Stomach (tissue), 9 donors: ENCODE measurements around the gene CLDN2. TPM values are rescaled to one million over a fixed set of nuclear protein-coding genes. Genes with fewer than 3 reads are reported as not detected.

ENCODE experiments used
- DNase-seq, 2 donors: peaks; one replicate each; pipeline versions ENCODE4 v3.0.0 to v3.0.0-alpha.2; 2013 to 2019
- H3K27ac ChIP-seq, 5 donors: fragments of 200-600 bp in 4 of 5; sonication (generic) in 4 of 5; one replicate each; pipeline ENCODE4 v1.5.1; 2013 to 2019; ENCODE audit warnings: mild to moderate bottlenecking in 1 of 5, moderate library complexity in 1 of 5
- H3K27me3 ChIP-seq, 3 donors: fragments of 200-600 bp; sonication (generic); one replicate each; pipeline ENCODE4 v1.5.1; 2017 to 2019; ENCODE audit warnings: mixed run types in 1 of 3
- H3K36me3 ChIP-seq, 4 donors: fragments of 200-600 bp; sonication (generic); 1 replicate in 3 of 4; 2 replicates in 1 of 4; pipeline ENCODE4 v1.5.1; 2016 to 2019
- H3K4me1 ChIP-seq, 4 donors: fragments of 200-600 bp; sonication (generic); one replicate each; pipeline ENCODE4 v1.5.1; 2016 to 2019
- H3K4me3 ChIP-seq, 4 donors: fragments of 200-600 bp; sonication (generic) in 3 of 4; one replicate each; pipeline ENCODE4 v1.5.1; 2016 to 2019; ENCODE audit warnings: mild to moderate bottlenecking in 1 of 4
- H3K9me3 ChIP-seq, 4 donors: fragments of 200-600 bp; sonication (generic); one replicate each; pipeline ENCODE4 v1.5.1; 2016 to 2019
- CTCF ChIP-seq, 7 experiments: fragments of 450-650 bp in 4 of 7; fragments of 200-600 bp in 3 of 7; sonication (generic) in 3 of 7; IDR thresholded peaks; one replicate each; pipeline ENCODE4 v1.5.1; 2016 to 2019; ENCODE audit warnings: antibody characterized with exemption in 7 of 7, control low read depth in 2 of 7, mild to moderate bottlenecking in 1 of 7
- EP300 ChIP-seq: sonication (generic); formaldehyde crosslinking; IDR thresholded peaks from one replicate; pipeline ENCODE4 v1.6.1; 2017; ENCODE audit warnings: antibody characterized with exemption
- POLR2A ChIP-seq, 4 donors: fragments of 450-650 bp; IDR thresholded peaks; one replicate each; pipeline ENCODE4 v1.6.1; 2016; ENCODE audit warnings: antibody characterized with exemption in 4 of 4, control low read depth in 2 of 4, mild to moderate bottlenecking in 1 of 4, moderate library complexity in 1 of 4
- POLR2AphosphoS5 ChIP-seq, 3 donors: sonication (generic); formaldehyde crosslinking; IDR thresholded peaks; one replicate each; pipeline ENCODE4 v1.6.1; 2016; ENCODE audit warnings: antibody characterized with exemption in 3 of 3
- WGBS, 5 donors: extraction: QIAGEN DNeasy Blood & Tissue Kit in 3 of 5; methylation state at CpG; one replicate each; pipeline versions ENCODE4 v1.1.5 to v1.1.7; 2013 to 2018; 5-methylcytosine and 5-hydroxymethylcytosine counted together
- intact Hi-C: fragments of 100-400 bp; cut with DNase I; formaldehyde crosslinking; loops from one replicate; pipeline ENCODE4 v1.15.1; 2023; ENCODE audit warnings: low total_unique reads
- polyA plus RNA-seq, 3 donors: library from polyadenylated mRNA; stranded (reverse); fragments of 200-250 nt; gene quantifications; one replicate each; pipeline ENCODE4 v1.2.3, GENCODE V29; 2013
- total RNA-seq, 5 donors: library from RNA; depleted of rRNA; stranded (reverse); fragments of >200 nt; gene quantifications; one replicate each; pipeline versions ENCODE4 v1.1.0 to v1.2.3, GENCODE V29; 2014 to 2016
- donor health status: healthy with polysubstance abuse.
- donor health status: Bipolar disorder and iron deficiency.
- donor health status: healthy.

CLDN2 gene
- total and polyA plus RNA-seq, 8 donors: 0.31 to 3.5 (median 2.4) TPM; not detected in 4

- intact Hi-C loops: no loop called here
- Histone ChIP-seq H3K4me3 (no peak overlapping the region), H3K4me1 (peaks cover 0 to 4% (median 0%) of the 10 kb centered on the region in 4 donors), H3K9me3 (no peaks in the 10 kb centered on the region), H3K36me3 (peaks cover 0 to 18% (median 14%) of the 10 kb centered on the region in 4 donors), H3K27ac (no peak overlapping the region), H3K27me3 (no peaks in the 10 kb centered on the region)
- TF ChIP-seq CTCF (IDR thresholded peaks at IDR 0.05) (no peak), EP300 (no peak), POLR2AphosphoS5 (IDR thresholded peaks at IDR 0.05) (no peak), POLR2A (IDR thresholded peaks at IDR 0.05) (no peak)
- 70 to 98% (median 84%) methylated on average over 3 of the region's 3 CpGs for WGBS, 5 donors
- DNase-seq: no peak
These were observed 31.9 kb downstream of the CLDN2 start for GRCh38 chrX:106952089-106952488.

- H3K27ac ChIP-seq: no peak overlapping the region
- intact Hi-C loops: no loop called here
- 48 to 92% (median 57%) methylated on average over 2 of the region's 2 CpGs for WGBS, 5 donors
These were observed 32.3 kb downstream of the CLDN2 start for GRCh38 chrX:106952538-106952937.

GRCh38 chrX:106952988-106953387 is 32.8 kb downstream of the CLDN2 start:
- no peaks in the 10 kb centered on the region for H3K9me3 ChIP-seq
- no peak for DNase-seq
- no peak overlapping the region for H3K27ac ChIP-seq
- intact Hi-C loops: no loop called here
- TF ChIP-seq CTCF (IDR thresholded peaks at IDR 0.05) (peak in 3 of 7 experiments; percentile 11 to 24 (median 13)), EP300 (no peak), POLR2A (IDR thresholded peaks at IDR 0.05) (no peak)
- no peaks in the 10 kb centered on the region for H3K27me3 ChIP-seq
- H3K36me3 ChIP-seq: peaks cover 0 to 22% (median 16%) of the 10 kb centered on the region in 4 donors
- 8 to 44% (median 28%) methylated on average over 1 of the region's 1 CpG for WGBS, 5 donors
- H3K4me3 ChIP-seq: no peak overlapping the region
- H3K4me1 ChIP-seq: peaks cover 0 to 4% (median 0%) of the 10 kb centered on the region in 4 donors

More at GRCh38 chrX:106952538-106952937, 32.3 kb downstream of the CLDN2 start:
- TF ChIP-seq EP300 (no peak), CTCF (IDR thresholded peaks at IDR 0.05) (no peak), POLR2AphosphoS5 (IDR thresholded peaks at IDR 0.05) (no peak), POLR2A (IDR thresholded peaks at IDR 0.05) (no peak)
- Histone ChIP-seq H3K27me3 (no peaks in the 10 kb centered on the region), H3K4me1 (peaks cover 0 to 4% (median 0%) of the 10 kb centered on the region in 4 donors), H3K36me3 (peaks cover 0 to 18% (median 14%) of the 10 kb centered on the region in 4 donors), H3K4me3 (no peak overlapping the region), H3K9me3 (no peaks in the 10 kb centered on the region)
- no peak for DNase-seq

GRCh38 chrX:106954041-106954440 is 33.8 kb downstream of the CLDN2 start:
- intact Hi-C loops: no loop called here

GRCh38 chrX:106955004-106955772 is 35.0 kb downstream of the CLDN2 start:
- WGBS, 5 donors: 19 to 64% (median 55%) methylated on average over 1 of the region's 1 CpG
- Histone ChIP-seq H3K27me3 (peaks cover 0 to 4% (median 0%) of the 10 kb centered on the region in 3 donors), H3K9me3 (no peaks in the 10 kb centered on the region), H3K36me3 (peaks cover 0 to 25% (median 18%) of the 10 kb centered on the region in 4 donors), H3K27ac (no peak overlapping the region), H3K4me1 (peaks cover 0 to 4% (median 0%) of the 10 kb centered on the region in 4 donors), H3K4me3 (no peak overlapping the region)
- TF ChIP-seq CTCF (IDR thresholded peaks at IDR 0.05) (no peak), EP300 (no peak), POLR2AphosphoS5 (IDR thresholded peaks at IDR 0.05) (no peak), POLR2A (IDR thresholded peaks at IDR 0.05) (no peak)
- intact Hi-C loops: no loop called here
- no peak for DNase-seq

More at GRCh38 chrX:106954041-106954440, 33.8 kb downstream of the CLDN2 start:
- Histone ChIP-seq H3K27ac (no peak overlapping the region), H3K9me3 (no peaks in the 10 kb centered on the region), H3K4me1 (peaks cover 0 to 4% (median 0%) of the 10 kb centered on the region in 4 donors), H3K4me3 (no peak overlapping the region), H3K27me3 (no peaks in the 10 kb centered on the region), H3K36me3 (peaks cover 0 to 25% (median 18%) of the 10 kb centered on the region in 4 donors)
- no peak for TF ChIP-seq POLR2AphosphoS5 (IDR thresholded peaks at IDR 0.05)
- no peak for DNase-seq
- WGBS, 5 donors: 90 to 100% (median 92%) methylated on average over 4 of the region's 4 CpGs
